Stimulated activated CD8-positive, alpha-beta memory T cell treated with anti-CD3 and anti-CD28 coated beads, Interleukin-7, amount 100 ng/mL, for 24 hours (primary cell): Measurements from ENCODE around the gene CAMTA1.
"Not testable (repeated sequence)": the region's sequence is repeated elsewhere in the genome, so short reads cannot be mapped to it uniquely, and the experiment has no call there.

Experiments used
- DNase-seq: peaks from one replicate; pipeline ENCODE4 v3.0.0-alpha.2; 2020; ENCODE audit warnings: low read depth

Gene CAMTA1

DNA sequence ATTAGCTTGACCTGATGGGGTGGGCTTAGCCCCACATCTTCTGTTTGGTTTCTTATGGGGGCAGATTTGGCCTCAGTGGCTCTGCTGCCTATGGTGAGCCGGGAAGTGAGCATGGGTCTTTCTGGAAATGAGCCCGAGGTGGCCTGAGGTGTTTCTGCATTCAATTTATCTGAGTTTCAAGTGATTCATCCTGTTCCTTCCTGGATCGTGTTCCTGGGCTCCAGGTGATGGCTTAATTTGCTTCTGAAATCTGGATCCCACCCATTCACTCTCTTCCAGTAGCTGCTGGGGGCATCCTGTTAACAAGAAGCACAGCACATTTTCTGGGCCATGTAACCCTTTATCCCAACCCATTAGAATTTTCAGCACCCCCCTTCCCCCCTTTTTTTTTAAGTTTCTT lies 324.6 kb downstream of the CAMTA1 start:
- DNase-seq = no peak

DNA sequence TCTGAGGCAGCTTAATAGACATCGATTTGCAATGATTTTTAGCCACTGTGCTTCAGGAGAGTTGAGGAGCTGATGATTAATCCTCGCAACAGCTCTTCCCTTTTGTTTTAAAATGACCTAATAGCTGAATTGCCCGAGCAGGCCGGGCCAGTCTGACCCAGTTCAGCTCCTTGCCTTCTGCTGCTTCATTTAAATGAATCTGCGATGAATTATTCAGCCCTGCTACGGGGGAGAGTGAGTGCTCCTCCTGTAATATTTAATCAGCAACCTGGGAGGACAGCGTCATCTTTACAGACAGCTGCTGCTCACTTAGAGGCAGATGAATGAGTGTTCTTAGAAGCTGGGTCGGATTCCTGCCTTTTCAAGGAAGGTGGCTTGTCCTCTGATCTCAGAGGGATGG lies 325.1 kb downstream of the CAMTA1 start:
- DNase-seq = no peak

DNA sequence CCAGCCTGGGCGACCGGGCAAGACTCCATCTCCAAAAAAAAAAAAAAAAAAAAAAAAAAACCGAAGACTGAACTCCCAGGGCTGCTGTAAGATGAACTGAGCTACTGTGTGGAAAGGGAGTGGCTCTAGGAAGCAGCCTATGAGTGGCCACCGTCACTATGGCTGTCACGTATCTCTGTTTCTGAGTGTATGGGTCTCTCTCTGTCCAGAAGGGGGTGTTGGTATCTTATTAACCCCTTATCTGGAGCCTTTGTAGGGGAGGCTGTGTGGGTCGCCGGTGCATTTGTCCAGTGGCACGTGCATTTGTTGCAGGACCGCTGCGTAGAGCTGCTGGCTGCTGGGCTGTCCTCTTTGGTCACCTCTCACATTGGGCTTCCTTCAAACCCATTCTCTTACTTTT lies 326.6 kb downstream of the CAMTA1 start:
- DNase-seq = no peak

DNA sequence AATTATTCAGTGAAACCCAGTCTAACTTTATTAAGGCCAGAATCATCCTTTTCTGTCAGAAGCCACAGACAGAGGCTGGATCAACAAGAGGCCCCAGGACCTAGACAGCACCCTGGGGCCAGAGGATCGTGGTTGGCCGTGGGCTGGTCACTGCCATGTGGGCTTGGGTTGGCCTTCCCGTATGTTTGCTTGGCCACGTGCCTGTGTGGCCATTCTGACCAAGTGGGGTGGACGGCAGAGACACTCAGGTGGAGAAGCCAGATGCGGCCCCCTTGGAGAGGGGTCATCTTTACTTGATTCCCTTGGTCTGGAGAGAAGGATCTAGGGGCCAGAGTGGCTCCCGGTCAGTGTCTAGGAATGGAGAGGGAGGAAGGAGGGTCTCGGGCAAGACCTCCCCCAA lies 327.9 kb downstream of the CAMTA1 start:
- DNase-seq = no peak

DNA sequence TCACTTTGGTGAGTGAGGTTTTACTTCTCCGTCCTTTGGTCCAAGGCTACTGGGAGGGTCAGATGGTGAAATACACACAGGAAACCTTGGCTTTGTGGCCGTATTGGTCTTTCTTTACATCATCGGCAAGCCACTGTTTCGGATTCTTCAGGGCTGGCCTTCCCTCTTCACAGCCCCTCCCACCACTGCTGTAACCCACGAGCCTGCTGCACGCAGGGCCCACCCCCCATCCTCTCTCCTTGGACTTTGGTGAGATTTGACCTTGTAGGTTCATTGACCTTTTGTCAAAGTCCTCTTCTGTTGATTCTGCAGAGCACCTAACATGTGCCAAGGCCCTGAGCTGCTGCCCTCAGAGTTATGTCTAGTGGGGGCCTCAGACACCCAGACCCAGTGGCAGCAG lies 328.6 kb downstream of the CAMTA1 start:
- no peak for DNase-seq

DNA sequence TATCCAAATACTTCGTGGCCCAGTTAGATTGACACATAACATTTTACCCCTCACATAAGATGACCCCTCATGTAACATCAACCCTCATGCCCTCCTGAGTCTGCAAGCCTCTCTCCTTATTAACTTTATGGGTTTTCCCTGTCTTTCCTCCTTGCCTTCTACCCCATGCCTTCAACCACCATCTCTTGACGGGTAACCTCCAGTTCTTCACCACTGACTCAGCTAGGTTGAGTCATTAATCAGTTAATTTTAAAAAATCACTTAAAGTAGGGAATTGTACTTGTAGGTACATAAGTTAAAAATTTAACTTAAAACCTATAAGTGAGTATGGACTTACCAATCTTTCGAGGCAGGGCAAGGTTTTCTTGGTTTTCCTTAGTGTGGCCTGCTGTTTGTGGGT lies 330.7 kb downstream of the CAMTA1 start:
- DNase-seq = no peak

DNA sequence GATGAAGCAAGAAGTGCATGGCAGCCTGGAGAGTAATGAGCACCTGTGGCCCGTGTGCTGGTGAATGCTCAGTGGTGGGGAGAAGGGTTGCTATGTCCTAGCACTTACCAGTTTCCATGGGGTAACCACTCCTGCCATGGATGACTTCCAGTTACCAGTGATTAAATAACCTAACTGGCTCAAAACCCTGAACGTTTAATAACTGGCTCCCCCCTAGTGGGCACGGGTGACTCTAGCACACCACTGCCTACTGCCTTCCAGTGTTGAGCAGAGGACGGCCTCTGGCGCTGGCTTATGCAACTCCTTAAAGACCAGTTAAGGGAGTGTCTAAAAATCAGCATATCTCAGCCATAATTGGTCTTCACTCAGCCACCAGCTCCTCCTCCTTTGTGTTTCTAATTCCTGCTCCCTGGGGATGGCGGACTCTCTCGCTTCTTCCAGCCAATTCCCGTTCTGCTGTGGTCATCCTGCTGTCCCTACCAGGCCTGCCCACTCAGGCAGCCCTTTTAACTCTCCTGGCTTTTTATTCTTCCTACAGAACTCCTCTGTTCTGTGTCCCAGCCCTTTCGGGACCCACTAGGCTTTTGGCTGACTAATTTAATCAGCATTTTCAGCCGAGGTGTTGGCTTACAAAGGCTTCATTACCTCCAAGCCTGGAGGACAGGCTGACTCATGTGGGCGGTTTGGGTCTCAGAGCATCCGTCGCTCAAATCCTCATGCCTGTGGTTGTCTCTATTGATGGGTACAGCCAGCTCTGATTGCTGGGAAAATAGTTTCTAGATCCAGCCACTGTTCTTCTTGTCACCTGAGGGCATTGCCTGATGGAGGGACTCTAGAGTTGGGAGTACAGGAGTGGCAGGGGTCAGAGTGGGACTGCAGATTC lies 332.4 kb downstream of the CAMTA1 start:
- DNase-seq = no peak

DNA sequence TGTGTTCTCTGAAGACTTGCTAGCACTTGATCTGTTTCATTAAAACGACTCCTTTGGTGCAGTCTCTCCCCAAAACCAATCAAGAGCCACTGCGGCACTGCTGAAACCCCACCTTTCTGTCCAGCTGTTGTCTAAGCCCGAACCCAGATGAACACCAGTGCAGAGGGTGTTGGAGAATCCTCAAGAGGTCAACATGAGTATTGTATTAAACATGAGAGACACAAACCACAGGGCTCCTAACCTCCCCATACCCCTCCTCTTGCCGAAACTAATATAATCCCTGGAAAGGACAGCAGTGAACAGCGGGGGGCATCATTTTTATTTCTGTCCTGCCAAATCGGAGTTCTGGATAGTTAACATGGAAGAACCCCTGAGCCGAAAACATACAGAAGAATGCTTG lies 333.9 kb downstream of the CAMTA1 start:
- no peak for DNase-seq

DNA sequence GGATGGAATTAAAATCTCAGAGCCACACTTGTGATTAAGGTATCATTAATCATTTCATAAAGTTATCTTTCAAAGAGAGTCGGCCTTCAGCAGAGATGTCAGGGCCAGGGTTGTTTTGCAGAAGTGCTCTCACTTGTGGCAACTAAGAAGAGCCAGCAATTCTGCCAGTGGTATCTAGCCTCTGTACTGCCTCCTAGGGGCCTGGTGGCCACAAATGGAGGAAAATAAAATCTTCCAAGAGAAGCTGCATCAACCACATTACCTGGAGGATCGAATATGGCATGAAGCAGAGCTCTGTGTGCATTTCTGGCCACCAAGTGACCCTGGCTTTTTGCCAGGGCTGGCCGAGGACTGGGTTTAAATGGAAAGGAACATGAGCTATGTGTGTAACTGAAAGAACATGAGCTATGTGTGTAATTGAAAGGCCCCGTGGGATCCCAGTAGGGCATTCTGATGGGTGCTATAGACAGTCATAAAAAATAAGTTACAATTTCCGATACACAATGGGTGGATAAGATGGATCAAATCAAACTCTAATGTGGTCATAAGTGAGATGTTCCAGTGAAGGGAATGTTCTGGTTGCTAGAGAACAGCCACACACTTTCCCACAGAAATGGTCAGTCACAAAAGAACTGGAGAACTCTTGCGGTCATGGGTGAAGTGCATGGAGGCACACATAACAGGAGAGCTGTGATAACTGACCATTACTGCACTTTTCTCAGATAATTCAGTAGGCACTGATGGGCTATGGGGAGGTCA lies 335.8 kb downstream of the CAMTA1 start:
- DNase-seq = no peak

DNA sequence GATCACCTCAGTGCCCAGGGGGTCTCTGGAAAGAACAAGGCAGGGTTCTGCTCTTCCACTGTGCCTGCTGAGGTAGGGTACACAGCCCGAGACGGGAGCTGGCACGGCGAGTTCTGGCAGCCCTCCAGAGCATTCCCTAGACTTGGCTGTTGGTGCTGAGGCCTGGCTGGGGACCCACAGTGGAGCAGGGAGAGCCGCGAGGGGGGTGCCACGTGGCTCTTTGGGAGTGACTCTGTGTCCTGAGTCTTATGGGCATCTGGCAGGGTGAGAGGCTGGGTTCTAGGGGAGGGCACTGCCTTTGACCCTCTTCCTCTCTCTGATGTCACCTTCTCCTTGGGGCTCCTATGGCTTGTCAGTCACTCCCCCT lies 336.4 kb downstream of the CAMTA1 start:
- DNase-seq = no peak

DNA sequence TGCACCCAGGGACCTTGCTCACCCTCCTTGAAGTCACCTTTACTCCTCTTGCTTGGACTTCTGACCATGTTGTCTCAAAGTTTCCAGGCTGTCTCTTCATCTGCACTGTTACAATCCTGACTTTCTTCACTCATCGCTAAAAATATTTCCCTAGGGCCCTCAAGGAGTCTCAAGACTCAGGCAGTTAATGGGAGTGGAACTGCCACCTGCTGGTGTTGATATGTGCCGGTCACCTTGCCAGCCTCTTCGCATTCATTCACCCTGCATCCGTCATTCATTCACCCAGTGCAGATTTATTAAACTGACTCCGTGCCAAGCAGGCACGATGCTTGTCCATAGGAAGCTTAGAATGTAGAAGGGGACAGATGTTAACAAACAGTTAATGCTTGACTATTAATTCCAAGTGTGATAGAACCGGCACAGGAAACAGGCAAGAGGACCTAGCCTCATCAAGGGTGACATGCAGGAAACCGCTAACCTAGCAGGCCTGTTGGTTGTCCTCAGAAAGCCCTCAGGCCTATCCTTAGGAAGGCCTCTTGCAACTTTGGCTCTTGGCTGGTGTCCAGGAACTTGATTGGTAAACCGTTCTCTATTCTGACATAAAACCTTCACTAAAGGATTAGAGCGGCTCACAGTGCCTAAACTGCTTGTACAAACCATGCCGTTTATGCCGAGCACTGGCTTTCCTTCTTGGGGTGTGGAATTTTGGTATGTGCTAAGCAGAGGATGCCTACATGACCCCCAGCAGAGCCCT lies 342.2 kb downstream of the CAMTA1 start:
- no peak for DNase-seq

DNA sequence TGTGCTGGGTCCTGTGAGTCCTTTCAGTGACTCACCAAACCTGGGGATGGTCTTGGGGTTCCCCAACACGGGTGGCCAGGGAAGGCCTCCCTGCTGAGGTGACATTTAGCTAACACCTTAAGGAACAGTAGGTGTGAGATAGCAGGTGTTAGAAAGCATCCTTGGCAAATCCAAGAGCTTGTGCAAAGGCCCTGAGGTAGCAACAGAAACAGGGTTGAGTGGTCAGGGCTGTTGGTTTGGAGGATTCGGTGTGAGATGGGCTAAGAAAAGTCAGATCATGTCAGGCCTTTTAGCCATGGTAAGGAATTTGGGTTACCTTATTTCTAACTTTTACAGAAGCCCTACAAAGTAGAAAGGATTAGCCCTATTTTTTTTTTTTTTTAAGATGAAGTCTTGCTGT lies 343.0 kb downstream of the CAMTA1 start:
- no peak for DNase-seq

DNA sequence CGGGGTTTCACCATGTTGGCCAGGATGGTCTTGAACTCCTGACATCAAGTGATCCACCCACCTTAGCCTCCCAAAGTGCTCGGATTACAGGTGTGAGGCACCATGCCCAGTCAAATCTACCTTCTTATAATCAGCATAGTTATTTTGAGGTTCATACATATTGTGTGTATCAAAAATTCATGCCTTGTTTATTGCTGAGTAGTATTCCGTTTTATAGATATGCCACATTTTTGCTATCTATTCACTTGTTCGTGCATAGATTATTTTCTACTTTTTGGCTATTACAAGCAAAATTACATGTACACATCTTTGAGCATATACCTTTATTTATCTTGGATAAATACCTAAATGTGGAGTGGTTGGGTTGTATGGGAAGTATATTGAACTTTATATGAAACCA lies 344.9 kb downstream of the CAMTA1 start:
- DNase-seq = no peak

DNA sequence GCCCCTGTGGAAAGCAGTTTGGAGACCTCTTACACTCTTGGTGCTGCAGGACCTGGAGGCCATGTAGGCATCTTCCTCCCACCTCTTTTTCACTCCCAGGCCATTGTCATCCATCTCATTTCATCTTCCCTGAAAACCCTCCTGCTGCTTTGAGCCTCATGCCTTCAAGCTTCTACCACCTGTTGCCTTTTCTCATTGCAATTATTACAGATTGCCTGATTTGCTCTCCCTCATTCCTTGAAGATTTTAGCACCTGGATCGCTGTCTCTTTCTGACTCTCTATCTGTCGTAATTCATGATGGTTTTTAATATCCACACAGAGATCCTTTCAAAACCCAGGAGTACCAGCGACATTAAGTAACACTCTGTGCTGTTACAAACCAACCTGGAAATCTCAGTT lies 350.2 kb downstream of the CAMTA1 start:
- DNase-seq = no peak

DNA sequence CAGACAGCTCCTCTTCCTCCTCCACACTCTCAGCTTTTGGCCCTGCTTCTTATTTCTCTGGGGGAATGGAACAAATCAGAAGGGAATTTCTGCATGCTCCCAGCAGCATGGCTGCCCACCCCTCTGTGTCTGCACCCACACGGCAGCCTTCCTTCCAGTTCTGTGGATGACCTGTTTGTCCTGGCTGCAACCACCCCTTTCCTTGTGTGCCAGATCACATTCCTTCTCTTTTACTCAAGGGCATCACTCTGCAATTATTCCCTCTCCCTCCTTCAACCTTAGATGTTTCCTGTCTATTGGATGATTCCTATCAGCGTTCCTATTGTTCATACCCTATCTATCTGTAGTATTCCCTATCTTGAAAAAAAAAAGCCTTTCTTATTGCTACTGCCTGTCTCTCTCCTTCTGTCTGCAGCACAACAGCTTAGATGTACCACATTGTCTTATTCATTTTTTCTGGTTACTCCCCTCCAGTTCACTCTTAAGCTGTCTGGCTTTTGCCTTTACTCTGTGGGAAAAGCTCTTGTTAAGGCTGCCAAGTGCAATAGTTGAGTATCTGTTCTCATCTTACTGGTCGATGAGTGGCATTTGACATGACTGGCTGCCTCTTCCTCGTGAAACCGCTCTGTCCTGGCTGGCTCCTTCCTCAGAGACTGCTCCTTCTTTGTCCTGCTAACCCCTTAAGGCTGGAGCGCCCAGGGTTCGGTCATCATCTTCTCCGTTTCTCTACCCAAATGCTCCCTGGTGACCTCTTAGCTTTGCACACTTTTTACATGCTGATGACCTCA lies 351.1 kb downstream of the CAMTA1 start:
- DNase-seq = no peak

DNA sequence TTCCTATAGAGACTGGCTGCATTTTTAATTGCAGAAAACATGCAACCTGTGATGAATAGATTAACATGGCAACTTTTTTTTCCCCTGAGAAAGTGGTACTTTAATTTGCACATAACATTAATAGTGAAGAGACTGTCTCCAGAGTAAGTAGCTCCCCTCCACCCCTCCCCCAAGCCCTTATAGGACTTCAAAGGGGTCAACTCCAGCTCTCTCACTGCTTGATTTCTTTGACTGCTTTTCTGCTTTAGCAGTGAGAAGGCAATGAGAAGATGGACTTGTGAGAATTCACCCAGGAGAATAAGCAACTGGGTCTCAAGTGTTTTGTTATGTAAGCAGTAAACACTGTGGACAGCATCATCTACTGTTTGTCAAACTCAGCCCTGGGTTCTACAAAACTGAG lies 355.0 kb downstream of the CAMTA1 start:
- no peak for DNase-seq

DNA sequence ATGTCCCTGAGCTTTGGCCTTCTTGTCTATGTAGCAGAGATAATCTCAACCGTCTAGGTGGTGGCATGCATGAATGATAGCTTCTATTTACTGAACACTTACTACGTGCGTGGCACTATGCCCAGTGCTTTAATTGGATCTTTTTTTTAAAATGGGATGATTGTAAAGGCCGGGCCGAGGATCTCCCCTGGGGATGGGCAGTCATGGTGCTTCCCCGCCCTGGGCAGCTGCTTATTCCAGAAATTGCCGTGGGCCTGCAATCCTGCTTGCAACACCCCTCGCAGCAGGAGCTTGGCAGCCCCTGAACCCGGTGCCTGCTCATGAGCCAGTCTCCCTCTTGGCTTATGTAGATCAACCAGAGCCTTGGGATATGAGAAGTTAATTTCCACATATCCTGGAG lies 360.7 kb downstream of the CAMTA1 start:
- no peak for DNase-seq

DNA sequence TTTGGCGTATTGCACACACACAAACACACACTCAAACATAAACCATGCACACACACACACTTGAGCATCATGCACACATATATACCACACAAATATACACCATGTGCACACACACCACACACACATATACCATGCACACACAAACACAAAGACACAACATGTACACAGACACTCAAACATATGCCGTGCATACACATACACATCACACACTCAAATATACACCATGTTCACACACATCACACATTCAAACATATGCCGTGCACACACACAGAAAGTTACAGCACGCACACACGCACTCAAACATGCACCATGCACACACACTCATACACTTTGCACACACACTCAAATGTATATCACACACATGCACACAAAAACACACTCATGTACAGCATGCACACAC lies 361.5 kb downstream of the CAMTA1 start:
- no peak for DNase-seq

DNA sequence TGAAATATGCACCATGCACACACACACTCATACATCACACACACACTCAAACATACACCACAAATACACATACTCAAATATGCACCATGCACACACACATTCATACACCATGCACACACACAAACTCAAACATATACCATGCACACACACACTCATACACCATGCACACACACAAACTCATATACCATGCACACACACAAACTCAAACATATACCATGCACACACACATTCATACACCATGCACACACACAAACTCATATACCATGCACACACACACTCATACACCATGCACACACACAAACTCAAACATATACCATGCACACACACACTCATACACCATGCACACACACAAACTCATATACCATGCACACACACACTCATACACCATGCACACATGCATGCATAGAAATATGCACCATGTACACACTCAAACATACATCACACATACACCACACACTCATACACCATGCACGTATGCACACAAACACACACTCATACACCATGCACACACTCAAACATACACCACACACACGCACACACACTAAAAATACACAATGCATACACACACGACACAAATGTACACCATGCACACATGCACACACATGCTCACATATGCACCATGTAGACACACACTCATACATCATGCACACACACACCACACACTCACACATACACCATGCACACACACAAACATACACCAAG lies 362.5 kb downstream of the CAMTA1 start:
- not testable (repeated sequence) for DNase-seq

DNA sequence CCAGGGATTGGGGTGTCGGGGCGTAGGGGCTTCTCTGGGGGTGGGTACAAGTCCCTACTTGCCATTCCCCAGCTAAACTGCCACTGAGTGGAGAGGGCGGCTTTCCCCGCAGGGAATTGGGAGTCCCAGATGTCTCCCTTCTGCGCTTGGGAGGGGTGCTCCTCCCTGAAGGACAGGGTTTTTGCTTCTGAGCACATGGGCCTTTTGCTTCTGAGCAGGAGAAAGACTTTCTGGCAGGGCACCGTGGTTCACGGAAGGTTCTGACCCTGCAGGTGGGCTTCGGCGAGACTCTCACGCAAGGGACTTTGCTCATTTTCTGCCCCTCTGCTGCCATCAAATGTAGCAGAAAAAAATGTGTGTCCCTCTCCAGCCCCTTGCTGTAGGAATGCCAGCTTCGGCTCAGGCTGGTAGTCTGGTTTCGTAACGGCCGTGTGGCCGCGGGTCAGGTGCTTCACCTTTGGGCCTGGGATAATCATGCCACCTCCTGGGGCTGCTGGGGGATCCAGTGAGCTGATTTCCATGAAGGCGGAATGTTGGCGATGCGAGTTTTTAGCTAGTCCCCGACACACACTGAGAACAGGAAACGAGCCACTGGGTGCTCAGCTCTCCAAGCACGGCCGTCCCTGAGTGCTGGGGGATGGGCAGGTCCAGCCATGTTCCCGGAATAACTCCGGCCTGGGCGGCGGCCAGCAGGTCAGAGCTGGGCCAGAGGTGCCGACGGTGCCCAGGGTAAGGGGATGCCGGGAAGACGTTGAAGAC lies 364.0 kb downstream of the CAMTA1 start:
- no peak for DNase-seq
